ENCODE measurements around the gene STAMBP.

DNA sequence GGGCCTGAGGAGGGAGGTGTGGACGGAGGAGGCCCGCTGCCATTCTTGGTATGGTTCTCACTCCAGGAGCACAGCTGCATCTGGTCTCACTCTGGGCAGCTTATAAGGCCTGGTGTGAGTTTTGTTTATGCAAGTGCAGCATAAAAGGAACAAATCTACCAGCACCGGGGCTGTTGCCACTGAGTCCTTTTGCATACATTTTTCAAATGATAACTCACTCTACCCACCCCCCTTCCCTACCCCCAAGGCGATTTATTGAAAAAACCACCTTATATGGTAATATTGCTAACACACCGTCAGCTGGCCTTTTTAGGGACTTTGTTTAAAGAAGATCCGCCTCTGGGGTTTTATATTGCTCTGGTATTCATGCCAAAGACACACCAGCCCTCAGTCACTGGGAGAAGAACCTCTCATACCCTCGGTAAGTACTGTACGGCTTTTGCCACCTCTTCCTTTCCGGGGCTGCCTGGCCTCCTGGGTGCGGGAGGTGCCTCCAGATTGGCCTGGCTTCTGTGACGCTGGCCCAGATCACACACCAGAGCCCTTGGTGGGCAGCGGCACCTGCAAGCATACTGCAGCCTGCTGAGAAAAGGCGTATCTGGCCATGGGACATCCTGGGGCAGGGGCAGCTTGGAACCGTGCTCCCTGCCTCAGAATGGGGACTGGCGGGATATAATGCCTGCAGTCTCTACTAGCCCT, 64.0 kb downstream of the STAMBP start, which contains the start of gene ACTG2:
- TF ChIP-seq, protein P1, sequence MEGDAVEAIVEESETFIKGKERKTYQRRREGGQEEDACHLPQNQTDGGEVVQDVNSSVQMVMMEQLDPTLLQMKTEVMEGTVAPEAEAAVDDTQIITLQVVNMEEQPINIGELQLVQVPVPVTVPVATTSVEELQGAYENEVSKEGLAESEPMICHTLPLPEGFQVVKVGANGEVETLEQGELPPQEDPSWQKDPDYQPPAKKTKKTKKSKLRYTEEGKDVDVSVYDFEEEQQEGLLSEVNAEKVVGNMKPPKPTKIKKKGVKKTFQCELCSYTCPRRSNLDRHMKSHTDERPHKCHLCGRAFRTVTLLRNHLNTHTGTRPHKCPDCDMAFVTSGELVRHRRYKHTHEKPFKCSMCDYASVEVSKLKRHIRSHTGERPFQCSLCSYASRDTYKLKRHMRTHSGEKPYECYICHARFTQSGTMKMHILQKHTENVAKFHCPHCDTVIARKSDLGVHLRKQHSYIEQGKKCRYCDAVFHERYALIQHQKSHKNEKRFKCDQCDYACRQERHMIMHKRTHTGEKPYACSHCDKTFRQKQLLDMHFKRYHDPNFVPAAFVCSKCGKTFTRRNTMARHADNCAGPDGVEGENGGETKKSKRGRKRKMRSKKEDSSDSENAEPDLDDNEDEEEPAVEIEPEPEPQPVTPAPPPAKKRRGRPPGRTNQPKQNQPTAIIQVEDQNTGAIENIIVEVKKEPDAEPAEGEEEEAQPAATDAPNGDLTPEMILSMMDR (IDR thresholded peaks at IDR 0.05; ENCODE audit: low read depth, low read length, poor library complexity, severe bottlenecking), result no peak
- no peak for TF ChIP-seq EZH2phosphoT487 (IDR thresholded peaks at IDR 0.05; ENCODE audit: borderline replicate concordance, low read length)

All from DOHH2 (cell line).